ENCODE data around the gene ARHGEF17. TPM values are rescaled to one million over a fixed set of nuclear protein-coding genes. Genes with fewer than 3 reads are reported as not detected.

Gene ARHGEF17
- total RNA-seq, 4 donors from 2014 or later: 54.0 to 125 (median 61.4) TPM

- H3K27ac ChIP-seq: no peak overlapping the region
- peaks cover 30 to 43% of the 10 kb centered on the region in 2 donors for H3K4me1 ChIP-seq
- no peak overlapping the region for H3K4me3 ChIP-seq (replicated peaks in 1 of 3)
- no peaks in the 10 kb centered on the region for H3K9me3 ChIP-seq
- no peaks in the 10 kb centered on the region for H3K36me3 ChIP-seq
- TF ChIP-seq POLR2A (IDR thresholded peaks at IDR 0.05) (no peak), CTCF (IDR thresholded peaks at IDR 0.05) (no peak)
- DNase-seq: no peak
- intact Hi-C loops (cut with DNase I): no loop called here
- 88 to 91% methylated on average over 5 of the region's 5 CpGs for WGBS, 2 donors
- no peaks in the 10 kb centered on the region for H3K27me3 ChIP-seq
These were observed 37.5 kb downstream of the ARHGEF17 start for GRCh38 chr11:73345481-73346160.

GRCh38 chr11:73346186-73346935, 38.3 kb downstream of the ARHGEF17 start:
- Histone ChIP-seq H3K27me3 (no peaks in the 10 kb centered on the region), H3K4me1 (peaks cover 30 to 50% of the 10 kb centered on the region in 2 donors), H3K36me3 (no peaks in the 10 kb centered on the region), H3K4me3 (replicated peaks in 1 of 3) (no peak overlapping the region), H3K9me3 (no peaks in the 10 kb centered on the region), H3K27ac (no peak overlapping the region)
- 82 to 88% methylated on average over 9 to 10 of the region's 10 CpGs for WGBS, 2 donors
- DNase-seq: no peak
- intact Hi-C loops (cut with DNase I): no loop called here
- no peak for TF ChIP-seq CTCF (IDR thresholded peaks at IDR 0.05)
- TF ChIP-seq POLR2A (IDR thresholded peaks at IDR 0.05): no peak

GRCh38 chr11:73347067-73347466, 39.0 kb downstream of the ARHGEF17 start:
- Histone ChIP-seq H3K4me1 (peaks cover 28 to 50% of the 10 kb centered on the region in 2 donors), H3K27me3 (no peaks in the 10 kb centered on the region), H3K36me3 (no peaks in the 10 kb centered on the region), H3K27ac (no peak overlapping the region), H3K4me3 (replicated peaks in 1 of 3) (no peak overlapping the region), H3K9me3 (no peaks in the 10 kb centered on the region)
- WGBS, 2 donors: 88 to 90% methylated on average over 7 to 12 of the region's 12 CpGs
- intact Hi-C loops (cut with DNase I): no loop called here
- TF ChIP-seq CTCF (IDR thresholded peaks at IDR 0.05): no peak
- no peak for DNase-seq

- Histone ChIP-seq H3K4me3 (replicated peaks in 1 of 3) (no peak overlapping the region), H3K9me3 (no peaks in the 10 kb centered on the region), H3K4me1 (peaks cover 16 to 33% of the 10 kb centered on the region in 2 donors), H3K27me3 (no peaks in the 10 kb centered on the region), H3K36me3 (peaks cover 0 to 5% of the 10 kb centered on the region in 2 donors), H3K27ac (no peak overlapping the region)
- no peak for TF ChIP-seq CTCF (IDR thresholded peaks at IDR 0.05)
- TF ChIP-seq POLR2A (IDR thresholded peaks at IDR 0.05): no peak
- 89 to 94% methylated on average over 5 of the region's 5 CpGs for WGBS, 2 donors
- DNase-seq: no peak
- intact Hi-C loops (cut with DNase I): no loop called here
These were observed 40.8 kb downstream of the ARHGEF17 start for GRCh38 chr11:73348838-73349237.

GRCh38 chr11:73349633-73350032, 41.6 kb downstream of the ARHGEF17 start:
- Histone ChIP-seq H3K36me3 (peaks cover 0 to 5% of the 10 kb centered on the region in 2 donors), H3K27me3 (no peaks in the 10 kb centered on the region), H3K4me1 (peaks cover 11 to 25% of the 10 kb centered on the region in 2 donors), H3K4me3 (replicated peaks in 1 of 3) (no peak overlapping the region), H3K27ac (peak overlapping the region in 2 of 3 donors; percentile 0 to 14), H3K9me3 (no peaks in the 10 kb centered on the region)
- intact Hi-C loops (cut with DNase I): no loop called here
- no peak for TF ChIP-seq POLR2A (IDR thresholded peaks at IDR 0.05)
- TF ChIP-seq CTCF (IDR thresholded peaks at IDR 0.05): peak in 1 of 6 experiments; percentile 7
- 42 to 46% methylated on average over 6 of the region's 6 CpGs for WGBS, 2 donors
- DNase-seq: peak; percentile 61 to 62

Measured in thyroid gland (tissue), 4 donors.